PC-3 (cell line): ENCODE data around the gene ZNF277. TPM values are rescaled to one million over a fixed set of nuclear protein-coding genes. Genes with fewer than 3 reads are reported as not detected.
"Not testable (repeated sequence)": the region's sequence is repeated elsewhere in the genome, so short reads cannot be mapped to it uniquely, and the experiment has no call there.

Experiments
- ATAC-seq: fragments of 200-7000 bp; cut with Tn5 transposase; 2 replicates; pipeline ENCODE4 v1.9.1; 2020; ENCODE audit warnings: mild to moderate bottlenecking, moderate library complexity
- BruUV-seq: library from RNA; stranded (reverse); fragments of 400-500 nt; replicated peaks from 2 replicates; lab custom pipeline; 2021; lab: Mats Ljungman, UMichigan
- CTCF ChIA-PET: fragments of 300-600 bp; sonication (Branson Sonifier 250); formaldehyde crosslinking; loops from one replicate; lab custom pipeline; 2022; ENCODE audit warnings: antibody characterized with exemption; lab: Charles Lee
- POLR2A ChIA-PET: fragments of 300-600 bp; sonication (Branson Sonifier 250); formaldehyde crosslinking; loops from one replicate; lab custom pipeline; 2022; ENCODE audit warnings: antibody characterized with exemption; ENCODE audit not compliant: unreplicated experiment; lab: Charles Lee
- DNase-seq: peaks from one replicate; pipeline ENCODE4 v3.0.0-alpha.2; 2015
- H2AFZ ChIP-seq: fragments of 300-600 bp; sonication (generic); 2 replicates; pipeline ENCODE4 v1.6.0; 2016; ENCODE audit warnings: antibody characterized with exemption, low read length
- H3F3A ChIP-seq: fragments of 300-600 bp; sonication (generic); one replicate; pipeline ENCODE4 v1.6.0; 2017; ENCODE audit warnings: antibody characterized with exemption, low read length, control low read depth, mild to moderate bottlenecking; ENCODE audit not compliant: unreplicated experiment
- H3K27ac ChIP-seq: fragments of 300-600 bp; sonication (generic); 2 replicates; pipeline ENCODE4 v1.5.1; 2016; ENCODE audit warnings: mild to moderate bottlenecking, low read length
- H3K27me3 ChIP-seq: fragments of 300-600 bp; sonication (generic); 2 replicates; pipeline ENCODE4 v1.6.1; 2016; ENCODE audit warnings: low read length, mixed read lengths
- H3K36me3 ChIP-seq: fragments of 300-600 bp; sonication (generic); 2 replicates; pipeline ENCODE4 v1.6.1; 2016; ENCODE audit warnings: low read depth, mixed run types, low read length, mixed read lengths
- H3K4me1 ChIP-seq: fragments of 300-600 bp; sonication (generic); 2 replicates; pipeline ENCODE4 v1.5.1; 2016; ENCODE audit warnings: low read length; ENCODE audit not compliant: insufficient read depth
- H3K4me2 ChIP-seq: fragments of 300-600 bp; sonication (generic); 2 replicates; pipeline ENCODE4 v1.6.0; 2016; ENCODE audit warnings: low read length
- H3K4me3 ChIP-seq: fragments of 300-600 bp; sonication (generic); 2 replicates; pipeline ENCODE4 v1.5.1; 2016; ENCODE audit warnings: mild to moderate bottlenecking, low read length, mixed read lengths
- H3K79me2 ChIP-seq: fragments of 300-600 bp; sonication (generic); 2 replicates; pipeline ENCODE4 v1.6.1; 2017; ENCODE audit warnings: low read length, mixed read lengths
- H3K9ac ChIP-seq: fragments of 300-600 bp; sonication (generic); 2 replicates; pipeline ENCODE4 v1.6.0; 2016; ENCODE audit warnings: mild to moderate bottlenecking, low read length
- H3K9me2 ChIP-seq: fragments of 300-600 bp; sonication (generic); replicated peaks from 2 replicates; pipeline ENCODE4 v1.6.1; 2016; ENCODE audit warnings: mixed run types, low read length, mixed read lengths
- H3K9me3 ChIP-seq: fragments of 300-600 bp; sonication (generic); 2 replicates; pipeline ENCODE4 v1.6.1; 2016; ENCODE audit warnings: low read length, mixed read lengths
- H4K20me1 ChIP-seq: fragments of 300-600 bp; sonication (generic); 2 replicates; pipeline ENCODE4 v1.6.1; 2016; ENCODE audit warnings: low read length, mixed read lengths
- EZH2 ChIP-seq: fragments of 300-600 bp; sonication (generic); IDR thresholded peaks from one replicate; pipeline ENCODE4 v1.6.1; 2017; ENCODE audit warnings: antibody characterized with exemption, mild to moderate bottlenecking, low read length; ENCODE audit not compliant: unreplicated experiment
- EZH2phosphoT487 ChIP-seq: fragments of 300-600 bp; sonication (generic); IDR thresholded peaks from 2 replicates; pipeline ENCODE4 v1.6.1; 2018; ENCODE audit warnings: mild to moderate bottlenecking, antibody characterized with exemption, low read length, borderline replicate concordance
- intact Hi-C: fragments of 100-400 bp; cut with micrococcal nuclease; formaldehyde crosslinking; loops from 2 replicates; pipeline ENCODE4 v1.9.0; 2023
- total RNA-seq: library from RNA; depleted of rRNA; stranded (reverse); fragments of >200 nt; gene quantifications from 2 replicates; pipeline ENCODE4 v1.2.3, GENCODE V29; 2014
- TF ChIP-seq, protein P1 (sequence below): fragments of 300-600 bp; sonication (generic); conservative IDR thresholded peaks from 2 replicates; pipeline ENCODE4 v1.5.1; 2017; ENCODE audit warnings: antibody characterized with exemption, low read depth, mild to moderate bottlenecking, low read length

Gene ZNF277
- total RNA-seq, 1 experiment from 2014 or later = 14.0 TPM

GRCh38 chr7:112307506-112307905 lies 101.0 kb downstream of the ZNF277 start:
- TF ChIP-seq EZH2phosphoT487 = no peak
- TF ChIP-seq, protein P1, sequence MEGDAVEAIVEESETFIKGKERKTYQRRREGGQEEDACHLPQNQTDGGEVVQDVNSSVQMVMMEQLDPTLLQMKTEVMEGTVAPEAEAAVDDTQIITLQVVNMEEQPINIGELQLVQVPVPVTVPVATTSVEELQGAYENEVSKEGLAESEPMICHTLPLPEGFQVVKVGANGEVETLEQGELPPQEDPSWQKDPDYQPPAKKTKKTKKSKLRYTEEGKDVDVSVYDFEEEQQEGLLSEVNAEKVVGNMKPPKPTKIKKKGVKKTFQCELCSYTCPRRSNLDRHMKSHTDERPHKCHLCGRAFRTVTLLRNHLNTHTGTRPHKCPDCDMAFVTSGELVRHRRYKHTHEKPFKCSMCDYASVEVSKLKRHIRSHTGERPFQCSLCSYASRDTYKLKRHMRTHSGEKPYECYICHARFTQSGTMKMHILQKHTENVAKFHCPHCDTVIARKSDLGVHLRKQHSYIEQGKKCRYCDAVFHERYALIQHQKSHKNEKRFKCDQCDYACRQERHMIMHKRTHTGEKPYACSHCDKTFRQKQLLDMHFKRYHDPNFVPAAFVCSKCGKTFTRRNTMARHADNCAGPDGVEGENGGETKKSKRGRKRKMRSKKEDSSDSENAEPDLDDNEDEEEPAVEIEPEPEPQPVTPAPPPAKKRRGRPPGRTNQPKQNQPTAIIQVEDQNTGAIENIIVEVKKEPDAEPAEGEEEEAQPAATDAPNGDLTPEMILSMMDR = no peak
- intact Hi-C loops = no loop called here
- no peaks in the 10 kb centered on the region for H3K4me1 ChIP-seq
- BruUV-seq = no TSS peak
- H3K9me2 ChIP-seq = no peaks in the 10 kb centered on the region; the same call in 1 of the 2 replicates
- CTCF ChIA-PET = no interaction called here
- no peak overlapping the region for H3K4me2 ChIP-seq
- no peak overlapping the region for H3K4me3 ChIP-seq
- POLR2A ChIA-PET = no interaction called here
- H3K9me3 ChIP-seq = no peaks in the 10 kb centered on the region
- H3K36me3 ChIP-seq = 0 out of 2 replicates have a peak, but pooled peaks cover 4% of the 10 kb centered on the region
- no peak overlapping the region for H3K9ac ChIP-seq
- no peak for ATAC-seq
- no peak overlapping the region for H2AFZ ChIP-seq
- no peaks in the 10 kb centered on the region for H3K27me3 ChIP-seq
- H4K20me1 ChIP-seq = no peaks in the 10 kb centered on the region
- DNase-seq = no peak
- no peak overlapping the region for H3K27ac ChIP-seq
- H3K79me2 ChIP-seq = no peaks in the 10 kb centered on the region
- H3F3A ChIP-seq = no peaks in the 10 kb centered on the region

DNA sequence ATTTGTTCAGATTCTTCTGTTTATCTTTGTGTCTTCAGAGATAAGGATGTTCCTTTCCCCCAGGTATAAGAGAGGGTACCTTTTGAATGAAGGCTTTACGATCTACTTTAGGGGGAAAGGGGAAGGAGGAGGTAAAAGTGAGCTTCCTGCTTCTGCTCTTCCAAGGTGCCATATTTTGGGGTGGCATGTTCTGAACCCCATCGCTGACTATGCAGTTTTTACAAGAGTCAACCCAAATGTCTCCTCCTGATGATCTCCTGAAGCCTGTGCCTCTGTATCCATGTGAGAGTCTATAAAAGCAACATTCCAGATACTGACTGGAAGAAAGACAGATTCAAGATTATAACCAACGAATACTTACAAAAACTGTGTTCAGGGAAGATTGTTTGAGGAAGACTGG lies 102.5 kb downstream of the ZNF277 start:
- Histone ChIP-seq H3F3A (no peaks in the 10 kb centered on the region), H2AFZ (no peak overlapping the region), H3K27me3 (no peaks in the 10 kb centered on the region), H3K9me3 (no peaks in the 10 kb centered on the region), H3K27ac (no peak overlapping the region), H3K9ac (no peak overlapping the region), H3K36me3 (0 out of 2 replicates have a peak, but pooled peaks cover 4% of the 10 kb centered on the region), H4K20me1 (no peaks in the 10 kb centered on the region), H3K79me2 (no peaks in the 10 kb centered on the region), H3K4me3 (no peak overlapping the region), H3K9me2 (no peaks in the 10 kb centered on the region; the same call in 1 of the 2 replicates), H3K4me1 (no peaks in the 10 kb centered on the region), H3K4me2 (no peak overlapping the region)
- ATAC-seq (no peak), DNase-seq (no peak)
- TF ChIP-seq, protein P1 = no peak
- TF ChIP-seq EZH2phosphoT487 (no peak), EZH2 (no peak)
- POLR2A ChIA-PET = no interaction called here
- intact Hi-C loops = no loop called here
- no TSS peak for BruUV-seq
- CTCF ChIA-PET = no interaction called here

DNA sequence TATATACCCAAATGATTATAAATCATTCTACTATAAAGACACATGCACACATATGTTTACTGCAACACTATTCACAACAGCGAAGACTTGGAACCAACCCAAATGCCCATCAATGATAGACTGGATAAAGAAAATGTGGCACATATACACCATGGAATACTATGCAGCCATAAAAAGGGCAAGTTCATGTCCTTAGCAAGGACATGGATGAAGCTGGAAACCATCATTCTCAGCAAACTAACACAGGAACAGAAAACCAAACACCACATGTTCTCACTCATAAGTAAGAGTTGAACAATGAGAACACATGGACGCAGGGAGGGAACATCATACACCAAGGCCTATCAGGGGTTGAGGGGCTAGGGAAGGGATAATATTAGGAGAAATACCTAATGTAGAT lies 110.3 kb downstream of the ZNF277 start:
- H3K27ac ChIP-seq, intact Hi-C loops, H3K9ac ChIP-seq, H3K4me2 ChIP-seq, POLR2A ChIA-PET, H3F3A ChIP-seq, CTCF ChIA-PET, H3K4me3 ChIP-seq, H2AFZ ChIP-seq, H3K27me3 ChIP-seq, DNase-seq, H3K9me3 ChIP-seq, H4K20me1 ChIP-seq, H3K4me1 ChIP-seq, H3K36me3 ChIP-seq, ATAC-seq, H3K79me2 ChIP-seq, H3K9me2 ChIP-seq, BruUV-seq: not testable (repeated sequence)
